HepG2 (cell line): ENCODE measurements around the gene WDR5B. TPM values are rescaled to one million over a fixed set of nuclear protein-coding genes. Genes with fewer than 3 reads are reported as not detected.

ENCODE experiments used
- ATAC-seq: fragments of 200-7000 bp; cut with Tn5 transposase; 3 replicates; pipeline ENCODE4 v1.9.1; 2020; ENCODE audit warnings: mild to moderate bottlenecking, moderate library complexity
- BruUV-seq: library from RNA; stranded (reverse); fragments of 400-500 nt; replicated peaks from 2 replicates; lab custom pipeline; 2021; lab: Mats Ljungman, UMichigan
- CTCF ChIA-PET: fragments of 300-600 bp; formaldehyde crosslinking; extraction: SDS; loops from one replicate; lab custom pipeline; 2021; ENCODE audit warnings: low total read pairs, inconsistent platforms, low intra/inter-chr PET ratio; lab: Yijun Ruan, JAX
- POLR2A ChIA-PET: fragments of 350-600 bp; sonication (Branson Sonifier 250); formaldehyde crosslinking; loops from one replicate; lab custom pipeline; 2020; ENCODE audit warnings: antibody characterized with exemption, inconsistent platforms; lab: Yijun Ruan, JAX
- DNase-seq: peaks from one replicate; pipeline ENCODE4 v3.0.0-alpha.2; 2015; ENCODE audit warnings: low spot score
- FAIRE-seq: peaks from 3 replicates; lab custom pipeline; 2011; peaks lifted over from hg19 to GRCh38; lab: Jason Lieb, UNC
- H2AFZ ChIP-seq: one replicate; pipeline ENCODE4 v1.6.1; 2011; ENCODE audit warnings: low read length, inconsistent platforms
- H3K27ac ChIP-seq: fragments of 300-600 bp; 3 replicates; pipeline ENCODE4 v1.8.0; 2011; ENCODE audit warnings: mixed run types, mild to moderate bottlenecking, mixed read lengths, low read length, inconsistent platforms; ENCODE audit not compliant: insufficient read depth; ENCODE audit errors: extremely low read length
- H3K27me3 ChIP-seq, 2 experiments: fragments of 200-600 bp in 1 of 2; 2 replicates in 1 of 2; 3 replicates in 1 of 2; pipeline versions ENCODE4 v1.6.0 to v1.8.0; 2011; ENCODE audit warnings: low read length in 2 of 2, mild to moderate bottlenecking in 2 of 2, moderate library complexity in 2 of 2, inconsistent platforms in 1 of 2; ENCODE audit not compliant: insufficient read depth in 2 of 2, control insufficient read depth in 1 of 2
- H3K36me3 ChIP-seq, 2 experiments: fragments of 200-600 bp in 1 of 2; replicated peaks in 1 of 2; 2 replicates in 1 of 2; 3 replicates in 1 of 2; pipeline versions ENCODE4 v1.5.1 to v1.8.0; 2011; ENCODE audit warnings: low read length in 2 of 2, inconsistent platforms in 1 of 2; ENCODE audit not compliant: insufficient read depth in 2 of 2, control insufficient read depth in 1 of 2
- H3K4me1 ChIP-seq: 2 replicates; pipeline ENCODE4 v1.5.1; 2012; ENCODE audit warnings: low read length, inconsistent platforms; ENCODE audit not compliant: insufficient read depth
- H3K4me2 ChIP-seq: 2 replicates; pipeline ENCODE4 v1.6.0; 2011; ENCODE audit warnings: low read depth, low read length, inconsistent platforms
- H3K4me3 ChIP-seq, 3 experiments: fragments of 200-600 bp in 1 of 3; sonication (generic), shearing (Covaris generic) in 1 of 3; replicated peaks in 1 of 3; 2 replicates each; pipeline ENCODE4 v1.5.1; 2011 to 2016; ENCODE audit warnings: low read length in 3 of 3, inconsistent platforms in 2 of 3, low read depth in 2 of 3, mild to moderate bottlenecking in 2 of 3, control low read depth in 1 of 3, mixed read lengths in 1 of 3; ENCODE audit not compliant: insufficient read depth in 1 of 3
- H3K79me2 ChIP-seq: one replicate; pipeline ENCODE4 v1.6.1; 2011; ENCODE audit warnings: low read length, inconsistent platforms; ENCODE audit not compliant: insufficient read depth
- H3K9ac ChIP-seq: 2 replicates; pipeline ENCODE4 v1.6.0; 2011; ENCODE audit warnings: mild to moderate bottlenecking, low read depth, low read length, inconsistent platforms; ENCODE audit not compliant: insufficient read depth
- H3K9me3 ChIP-seq: 2 replicates; pipeline ENCODE4 v1.5.1; 2012; ENCODE audit warnings: mild to moderate bottlenecking, low read length
- H4K20me1 ChIP-seq: 2 replicates; pipeline ENCODE4 v1.6.0; 2011; ENCODE audit warnings: inconsistent platforms, mild to moderate bottlenecking, low read length, moderate library complexity; ENCODE audit not compliant: insufficient read depth
- ARNTL ChIP-seq: sonication (generic); formaldehyde crosslinking; IDR thresholded peaks from 2 replicates; pipeline ENCODE4 v1.4.0; 2020; ENCODE audit warnings: mild to moderate bottlenecking, missing genetic modification reagents
- ASH2L ChIP-seq: fragments of 300-600, 200-600 bp; sonication (generic); IDR thresholded peaks from 2 replicates; pipeline ENCODE4 v1.7.0; 2017; ENCODE audit warnings: low read depth, mild to moderate bottlenecking, moderate library complexity, mixed read lengths, low read length; ENCODE audit not compliant: insufficient read length
- CBX5 ChIP-seq: sonication (generic); formaldehyde crosslinking; IDR thresholded peaks from 2 replicates; pipeline ENCODE4 v1.4.0; 2020; ENCODE audit warnings: missing genetic modification reagents, borderline replicate concordance
- DPF2 ChIP-seq: sonication (generic); formaldehyde crosslinking; IDR thresholded peaks from 2 replicates; pipeline ENCODE4 v1.4.0; 2020; ENCODE audit warnings: mild to moderate bottlenecking, low read depth, missing genetic modification reagents, borderline replicate concordance
- ERF ChIP-seq: IDR thresholded peaks from 2 replicates; pipeline ENCODE4 v1.6.1; 2018; ENCODE audit warnings: missing biosample characterization, missing genetic modification reagents
- FOXA1 ChIP-seq, 2 experiments: fragments of 450-650 bp in 1 of 2; sonication (generic) in 1 of 2; formaldehyde crosslinking in 1 of 2; IDR thresholded peaks; 2 replicates each; pipeline versions ENCODE4 v1.4.0 to v1.6.1; 2016 to 2020; ENCODE audit warnings: missing genetic modification reagents in 1 of 2
- KAT2B ChIP-seq: fragments of 150-350 bp; IDR thresholded peaks from 2 replicates; pipeline ENCODE4 v1.6.1; 2014; ENCODE audit warnings: low read depth, low read length, borderline replicate concordance
- KLF9 ChIP-seq: IDR thresholded peaks from 2 replicates; pipeline ENCODE4 v1.6.1; 2016; ENCODE audit warnings: low read depth
- NFE2L2 ChIP-seq: fragments of 150-350 bp; IDR thresholded peaks from 2 replicates; pipeline ENCODE4 v1.6.1; 2014; ENCODE audit warnings: low read length
- RFX1 ChIP-seq: fragments of 450-650 bp; IDR thresholded peaks from 2 replicates; pipeline ENCODE4 v1.6.1; 2017
- SMC3 ChIP-seq: IDR thresholded peaks from 2 replicates; pipeline ENCODE4 v1.6.1; 2011; ENCODE audit warnings: low read length, improper control_type of control experiment
- TCF12 ChIP-seq, 2 experiments: fragments of 450-650 bp in 1 of 2; sonication (generic) in 1 of 2; formaldehyde crosslinking in 1 of 2; IDR thresholded peaks; 2 replicates each; pipeline versions ENCODE4 v1.6.1 to v1.8.0; 2017 to 2022; ENCODE audit warnings: antibody characterized with exemption in 1 of 2, mild to moderate bottlenecking in 1 of 2, missing genetic modification reagents in 1 of 2, moderate library complexity in 1 of 2
- YEATS4 ChIP-seq: sonication (generic); formaldehyde crosslinking; IDR thresholded peaks from 2 replicates; pipeline ENCODE4 v1.4.0; 2020; ENCODE audit warnings: missing genetic modification reagents, borderline replicate concordance
- ZBTB33 ChIP-seq: sonication (generic); formaldehyde crosslinking; IDR thresholded peaks from 2 replicates; pipeline ENCODE4 v1.4.0; 2020; ENCODE audit warnings: missing genetic modification reagents
- ZBTB38 ChIP-seq: sonication (generic); formaldehyde crosslinking; IDR thresholded peaks from 2 replicates; pipeline ENCODE4 v1.5.1; 2020; ENCODE audit warnings: mild to moderate bottlenecking, missing genetic modification reagents
- ZNF430 ChIP-seq: sonication (generic); formaldehyde crosslinking; IDR thresholded peaks from 2 replicates; pipeline ENCODE4 v1.9.0; 2021; ENCODE audit warnings: mild to moderate bottlenecking, missing genetic modification reagents
- ZNF543 ChIP-seq: sonication (generic); formaldehyde crosslinking; IDR thresholded peaks from 2 replicates; pipeline ENCODE4 v1.4.0; 2020; ENCODE audit warnings: mild to moderate bottlenecking, missing genetic modification reagents
- ZNF552 ChIP-seq: sonication (generic); formaldehyde crosslinking; IDR thresholded peaks from 2 replicates; pipeline ENCODE4 v1.9.0; 2022; ENCODE audit warnings: missing genetic modification reagents, mild to moderate bottlenecking, borderline replicate concordance
- ZNF672 ChIP-seq: sonication (generic); formaldehyde crosslinking; IDR thresholded peaks from 2 replicates; pipeline ENCODE4 v1.8.1; 2022; ENCODE audit warnings: missing genetic modification reagents
- ZNF710 ChIP-seq: sonication (generic); formaldehyde crosslinking; IDR thresholded peaks from 2 replicates; pipeline ENCODE4 v1.5.0; 2020; ENCODE audit warnings: mild to moderate bottlenecking, missing genetic modification reagents, borderline replicate concordance
- ZNF776 ChIP-seq: sonication (generic); formaldehyde crosslinking; IDR thresholded peaks from 2 replicates; pipeline ENCODE4 v1.4.0; 2020; ENCODE audit warnings: mild to moderate bottlenecking, missing genetic modification reagents
- WGBS: methylation state at CpG from one replicate; pipeline ENCODE4 v1.1.6; 2017; ENCODE audit warnings: low lambda C conversion rate; 5-methylcytosine and 5-hydroxymethylcytosine counted together
- in situ Hi-C: cut with HindIII; loops from 2 replicates; pipeline ENCODE4 v1.10.0; 2017; ENCODE audit warnings: low pct_unique_long_range_greater_than_20kb; ENCODE audit not compliant: extremely low pct_ligation_motif_present
- intact Hi-C: fragments of 100-400 bp; cut with micrococcal nuclease; formaldehyde crosslinking; loops from one replicate; pipeline ENCODE4 v1.10.0; 2022; ENCODE audit not compliant: unreplicated experiment
- polyA plus RNA-seq, 8 experiments: library from polyadenylated mRNA; depleted of rRNA in 3 of 8; stranded (reverse) in 7 of 8; unstranded in 1 of 8; fragments of >200 nt; fragmentation: Illumina TruSeq in 4 of 8; extraction: Trizol in 4 of 8; gene quantifications; 2 replicates each; pipeline versions ENCODE4 v1.2.1 to v1.2.3, GENCODE V29; 2011 to 2016; ENCODE audit warnings: low read depth in 4 of 8, missing spikeins in 1 of 8, mixed read lengths in 1 of 8; ENCODE audit not compliant: insufficient read depth in 1 of 8
- total RNA-seq, 5 experiments: library from RNA; depleted of rRNA; stranded (reverse); fragments of >200 nt; fragmentation: Illumina TruSeq; extraction: Trizol; gene quantifications; 2 replicates each; pipeline ENCODE4 v1.2.3, GENCODE V29; 2016; ENCODE audit warnings: low read depth in 1 of 5

WDR5B gene
- total and polyA plus RNA-seq, 2 of the 13 experiments (the other 11 are each of a cell fraction or from before 2014, with no cell fraction given): 2.5 to 3.6 TPM

- peak overlapping the region; percentile 61 to 81 (median 81) for H3K4me3 ChIP-seq
- FAIRE-seq (no peak), DNase-seq (no peak), ATAC-seq (0 out of 3 replicates have a peak, but pooled peaks have one; percentile 4)
- H3K4me1 ChIP-seq: peaks cover 33% of the 10 kb centered on the region
- no TSS peak for BruUV-seq
- H3K27ac ChIP-seq: peak overlapping the region; percentile 89
- H3K4me2 ChIP-seq: peak overlapping the region; percentile 99
- H3K9me3 ChIP-seq: no peaks in the 10 kb centered on the region
- peaks cover 1 to 2% of the 10 kb centered on the region in 2 experiments; a peak in 2 of 5 replicates for H3K36me3 ChIP-seq
- no peak overlapping the region for H2AFZ ChIP-seq
- H3K27me3 ChIP-seq: no peaks in the 10 kb centered on the region; a peak in 1 of 5 replicates
- WGBS: 59% methylated on average over 12 of the region's 14 CpGs
- peak overlapping the region; percentile 95 for H3K9ac ChIP-seq
- in situ Hi-C loops (no loop called here), intact Hi-C loops (loop anchor here (2.0 kb wide), 1 partner anchor 94 kb away; no protein-coding TSS in a partner anchor)
- ChIA-PET CTCF (no interaction called here), POLR2A (interaction anchor here (0.6 to 2.7 kb wide), 11 partner anchors 23 to 262 kb away, joined by 3 to 48 read pairs (median 5); partner anchors contain the start of genes FAM162A, KPNA1 and MIX23)
- no peaks in the 10 kb centered on the region for H4K20me1 ChIP-seq
- H3K79me2 ChIP-seq: peaks cover 35% of the 10 kb centered on the region
- TF ChIP-seq DPF2 (CRISPR knock-in tag) (no peak), YEATS4 (no peak), ZNF430 (CRISPR knock-in tag) (no peak), ZBTB33 (CRISPR knock-in tag) (peak; percentile 15; the same call in 1 of the 2 replicates), ERF (CRISPR knock-in tag) (no peak), ZNF552 (CRISPR knock-in tag) (no peak), ZNF672 (CRISPR knock-in tag) (no peak), SMC3 (no peak), KLF9 (no peak), CBX5 (CRISPR knock-in tag) (no peak), TCF12 (IDR thresholded peaks at IDR 0.05) (no peak), TCF12 (CRISPR knock-in tag; IDR thresholded peaks at IDR 0.05) (no peak), NFE2L2 (no peak), ZNF710 (CRISPR knock-in tag) (no peak), ZBTB38 (peak; percentile 85), RFX1 (no peak), FOXA1 (IDR thresholded peaks at IDR 0.05) (no peak), FOXA1 (CRISPR knock-in tag; IDR thresholded peaks at IDR 0.05) (no peak), KAT2B (no peak), ZNF776 (CRISPR knock-in tag) (no peak), ARNTL (CRISPR knock-in tag) (no peak), ASH2L (no peak), ZNF543 (CRISPR knock-in tag) (peak; percentile 71; the same call in 1 of the 2 replicates)
These were observed 1.1 kb upstream of the WDR5B start for GRCh38 chr3:122416966-122417365.
